ENCODE measurements around the gene RSRP1. TPM values are rescaled to one million over a fixed set of nuclear protein-coding genes. Genes with fewer than 3 reads are reported as not detected.
"Not testable (repeated sequence)": the region's sequence is repeated elsewhere in the genome, so short reads cannot be mapped to it uniquely, and the experiment has no call there.

RSRP1 gene
- total RNA-seq, 1 donor from 2014 or later = 48.6 TPM

- not testable (repeated sequence) for H3K36me3 ChIP-seq (ENCODE audit: control insufficient read depth, insufficient read depth, low read length); DNase-seq (ENCODE audit: low read depth); H3K4me3 ChIP-seq (ENCODE audit: low read depth, low read length); H3K27me3 ChIP-seq (ENCODE audit: control insufficient read depth, insufficient read depth, low read length)
Observed at GRCh38 chr1:25275648-25276047, 28.4 kb upstream of the RSRP1 start.

- not testable (repeated sequence) for H3K4me3 ChIP-seq (ENCODE audit: low read depth, low read length); DNase-seq (ENCODE audit: low read depth); H3K27me3 ChIP-seq (ENCODE audit: control insufficient read depth, insufficient read depth, low read length); H3K36me3 ChIP-seq (ENCODE audit: control insufficient read depth, insufficient read depth, low read length)
Observed at GRCh38 chr1:25272238-25272637, 25.0 kb upstream of the RSRP1 start, which contains the start of gene RHD. Gene RHD, plus strand, starts transcription at chr1:25272509. Its CDS starts 39 bp downstream, at chr1:25272548.

GRCh38 chr1:25268143-25268760, 21.0 kb upstream of the RSRP1 start:
- DNase-seq (ENCODE audit: low read depth); H3K36me3 ChIP-seq (ENCODE audit: control insufficient read depth, insufficient read depth, low read length); H3K27me3 ChIP-seq (ENCODE audit: control insufficient read depth, insufficient read depth, low read length): not testable (repeated sequence)
- peak overlapping the region; percentile 23 for H3K4me3 ChIP-seq (ENCODE audit: low read depth, low read length)

GRCh38 chr1:25267288-25268142, 20.3 kb upstream of the RSRP1 start:
- H3K27me3 ChIP-seq (ENCODE audit: control insufficient read depth, insufficient read depth, low read length); DNase-seq (ENCODE audit: low read depth); H3K36me3 ChIP-seq (ENCODE audit: control insufficient read depth, insufficient read depth, low read length): not testable (repeated sequence)
- H3K4me3 ChIP-seq (ENCODE audit: low read depth, low read length) = peak overlapping the region; percentile 53

- not testable (repeated sequence) for DNase-seq (ENCODE audit: low read depth); H3K36me3 ChIP-seq (ENCODE audit: control insufficient read depth, insufficient read depth, low read length); H3K27me3 ChIP-seq (ENCODE audit: control insufficient read depth, insufficient read depth, low read length)
- H3K4me3 ChIP-seq (ENCODE audit: low read depth, low read length) = peak overlapping the region; percentile 48
Observed at GRCh38 chr1:25266554-25267287, 19.5 kb upstream of the RSRP1 start.

- DNase-seq (ENCODE audit: low read depth); H3K36me3 ChIP-seq (ENCODE audit: control insufficient read depth, insufficient read depth, low read length); H3K27me3 ChIP-seq (ENCODE audit: control insufficient read depth, insufficient read depth, low read length); H3K4me3 ChIP-seq (ENCODE audit: low read depth, low read length): not testable (repeated sequence)
Observed at GRCh38 chr1:25260336-25260735, 13.1 kb upstream of the RSRP1 start.

- not testable (repeated sequence) for DNase-seq (ENCODE audit: low read depth); H3K4me3 ChIP-seq (ENCODE audit: low read depth, low read length); H3K27me3 ChIP-seq (ENCODE audit: control insufficient read depth, insufficient read depth, low read length); H3K36me3 ChIP-seq (ENCODE audit: control insufficient read depth, insufficient read depth, low read length)
Observed at GRCh38 chr1:25259813-25260212, 12.6 kb upstream of the RSRP1 start.

GRCh38 chr1:25257196-25257595, 9.9 kb upstream of the RSRP1 start:
- no peak for DNase-seq (ENCODE audit: low read depth)

More at GRCh38 chr1:25257196-25257595, 9.9 kb upstream of the RSRP1 start:
- Histone ChIP-seq H3K27me3 (ENCODE audit: control insufficient read depth, insufficient read depth, low read length) (no peaks in the 10 kb centered on the region), H3K4me3 (ENCODE audit: low read depth, low read length) (no peak overlapping the region), H3K36me3 (ENCODE audit: control insufficient read depth, insufficient read depth, low read length) (no peaks in the 10 kb centered on the region)
- TF ChIP-seq CTCF (IDR thresholded peaks at IDR 0.05; ENCODE audit: insufficient read depth, low read length, poor library complexity, severe bottlenecking) = no peak
